T-helper 2 cell (primary cell): Measurements from ENCODE around the gene ABLIM3.

Source experiments
- DNase-seq, 5 experiments: peaks; one replicate each; pipeline versions ENCODE4 v3.0.0 to v3.0.0-alpha.2; 2012 to 2022
- total RNA-seq, 2 donors: gene quantifications; one replicate each; lab custom pipeline; 2026; lab: John Stamatoyannopoulos, UW

ABLIM3 gene
- total RNA-seq, result 0 to 0.40 reads per million in 2 donors

DNA sequence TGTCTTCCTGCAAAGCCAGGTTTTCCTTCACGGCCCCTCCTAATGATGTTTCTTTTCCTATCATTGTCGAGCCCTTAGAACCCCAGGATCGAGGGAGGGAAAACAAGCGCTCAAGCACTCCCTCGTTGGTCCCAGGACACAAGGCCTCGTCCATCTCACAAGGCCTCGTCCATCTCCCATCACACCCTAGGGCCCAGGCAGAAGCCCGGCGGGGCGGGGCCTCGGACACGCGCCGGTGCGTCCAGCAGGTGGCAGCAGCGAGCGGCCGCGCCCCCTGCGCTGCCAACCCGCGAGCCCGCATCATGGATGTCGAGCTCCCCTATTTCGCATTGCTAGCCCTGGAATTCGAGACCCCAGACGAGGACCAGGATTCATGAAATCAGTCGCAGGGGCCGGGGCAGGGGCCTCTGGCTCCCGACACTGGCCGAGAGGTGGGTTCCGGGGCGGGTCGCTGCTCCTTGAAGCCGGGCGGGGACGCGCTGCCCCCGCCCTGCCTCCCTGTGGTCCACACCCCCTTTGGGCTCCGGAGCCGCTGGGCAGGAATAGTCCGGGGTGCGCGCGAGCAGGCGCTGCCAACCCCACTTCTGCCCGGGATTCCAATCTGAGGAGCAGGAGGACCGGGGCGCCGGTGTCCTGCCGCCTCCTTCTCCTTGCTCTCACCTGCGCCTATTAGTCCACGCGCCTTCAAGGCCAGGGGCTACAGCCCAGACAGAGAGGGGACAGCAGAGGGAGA, at the start of gene ABLIM3:
Gene ABLIM3, plus strand, starts transcription at position 270 of the 733 bp plus-strand sequence. CDS start 603 bp downstream, outside the sequence.
- DNase-seq, result peak; percentile 51 to 64 (median 54)

DNA sequence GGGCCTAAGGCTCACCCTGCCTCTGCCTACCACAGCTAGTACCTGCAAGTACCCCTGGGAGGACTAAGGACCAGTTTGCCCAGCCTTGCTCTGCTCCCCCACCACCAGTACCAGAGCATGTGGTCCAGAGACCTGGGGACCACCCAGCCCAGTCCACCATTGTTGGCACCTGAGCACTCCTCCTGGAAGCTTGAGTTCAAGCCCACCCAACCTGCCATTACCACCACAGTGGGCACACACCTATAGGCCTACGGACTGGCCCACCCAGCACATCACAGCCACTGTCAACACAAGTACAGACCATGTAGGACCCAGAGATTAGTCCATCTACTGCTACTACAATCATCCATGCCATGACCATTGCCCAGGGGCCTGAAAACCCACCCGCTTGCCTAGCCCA, 47.7 kb upstream of the ABLIM3 start:
- no peak for DNase-seq

DNA sequence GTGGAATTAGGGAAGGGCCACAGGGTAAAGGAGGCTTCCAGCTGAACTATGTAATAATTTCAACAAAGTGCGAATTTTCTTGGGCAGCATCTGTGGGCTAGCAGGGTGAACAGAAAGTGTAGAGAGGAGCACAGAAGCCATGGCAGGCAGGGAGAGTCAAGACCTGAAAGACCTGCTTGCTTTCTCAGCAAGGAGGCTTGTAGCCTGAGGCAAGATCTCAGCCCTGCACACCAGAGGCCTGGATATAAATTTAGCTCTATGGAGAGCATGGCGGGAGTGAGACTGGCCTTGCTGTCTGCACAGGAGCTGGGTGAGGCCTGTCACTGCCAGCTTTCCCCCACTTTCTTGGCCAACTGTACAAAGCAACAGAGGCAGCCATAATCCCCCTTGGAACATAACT, 46.3 kb upstream of the ABLIM3 start:
- DNase-seq, result no peak

DNA sequence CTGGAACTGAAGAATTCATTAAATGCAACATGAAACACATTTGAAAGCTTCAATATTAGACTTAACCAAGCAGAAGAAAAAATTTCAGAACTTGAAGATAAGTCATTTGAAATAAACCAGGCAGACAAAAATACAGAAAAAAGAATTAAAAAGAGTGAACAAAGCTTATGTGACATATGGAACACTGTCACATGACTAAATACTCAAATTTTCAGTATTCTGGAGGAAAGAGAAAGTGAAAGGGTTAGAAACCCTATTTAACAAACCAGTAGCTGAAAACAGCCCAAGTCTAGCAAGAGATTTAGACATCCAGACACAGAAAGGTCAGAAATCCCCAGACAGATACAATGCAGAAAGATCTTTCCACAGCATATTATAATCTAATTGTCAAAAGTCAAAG, 41.4 kb upstream of the ABLIM3 start:
- DNase-seq, result no peak

DNA sequence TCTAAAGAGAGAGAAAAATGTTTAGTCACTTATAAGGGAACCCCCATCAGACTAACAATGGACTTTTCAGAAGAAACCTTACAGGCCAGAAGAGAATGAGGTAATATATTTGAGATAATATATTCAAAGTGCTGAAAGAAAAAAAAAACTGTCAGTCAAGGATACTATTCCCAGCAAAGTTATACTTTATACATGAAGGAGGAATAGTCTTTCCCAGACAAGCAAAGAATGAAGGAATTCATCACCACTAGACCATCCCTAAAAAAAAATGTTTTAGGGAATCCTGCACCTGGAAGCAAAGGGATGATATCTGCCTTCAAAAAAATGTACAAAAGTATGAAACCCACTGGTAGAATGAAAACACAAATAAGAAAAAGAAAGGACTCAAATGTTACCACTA, 41.0 kb upstream of the ABLIM3 start:
- no peak for DNase-seq

DNA sequence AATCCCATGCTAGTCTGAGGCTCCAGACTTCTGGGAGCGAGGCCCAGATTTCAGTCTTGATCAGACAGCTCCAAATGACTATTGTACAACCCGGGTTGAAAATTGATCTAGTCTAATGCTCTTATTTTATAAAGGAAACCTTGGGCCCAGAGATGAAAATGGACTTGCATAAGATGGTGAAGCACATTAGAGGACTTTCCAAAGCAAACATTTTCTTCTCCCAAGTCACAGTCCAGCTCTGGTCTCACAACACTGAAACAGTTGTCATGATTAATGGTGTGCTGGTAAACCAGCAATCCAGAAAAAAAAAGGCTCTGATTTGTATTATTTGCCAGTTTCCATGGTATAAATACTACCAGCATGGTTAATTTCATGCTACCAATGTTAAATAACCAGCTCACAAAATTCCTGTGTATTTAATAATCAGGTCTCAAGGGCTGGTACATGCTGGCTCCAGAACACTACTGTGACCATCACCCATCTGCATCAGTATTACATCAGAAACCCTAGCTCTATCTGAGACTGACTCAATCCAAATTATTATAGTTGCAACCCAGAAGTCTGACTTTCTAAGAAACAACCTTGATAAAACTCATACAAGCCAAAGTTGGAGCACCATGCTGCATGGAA, 32.5 kb upstream of the ABLIM3 start:
- no peak for DNase-seq

DNA sequence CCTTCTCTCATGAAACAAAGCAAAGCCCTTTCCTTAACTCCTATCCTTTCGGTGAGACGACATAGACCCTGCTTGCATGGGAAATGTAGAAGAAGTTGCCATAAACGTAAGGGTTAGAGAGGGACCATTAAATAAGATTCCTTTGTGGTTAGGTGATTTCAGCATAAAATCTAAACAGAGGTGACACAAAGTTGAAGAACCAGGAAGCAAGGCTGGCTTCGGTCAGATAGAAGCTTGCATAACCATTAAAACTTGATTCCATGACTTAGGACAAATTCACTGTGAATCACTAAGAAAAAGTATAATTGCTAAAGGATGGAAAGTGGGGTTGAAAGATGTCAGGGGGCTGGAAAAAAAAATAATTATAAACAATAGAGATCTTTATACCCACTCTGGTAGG, 30.9 kb upstream of the ABLIM3 start:
- no peak for DNase-seq

DNA sequence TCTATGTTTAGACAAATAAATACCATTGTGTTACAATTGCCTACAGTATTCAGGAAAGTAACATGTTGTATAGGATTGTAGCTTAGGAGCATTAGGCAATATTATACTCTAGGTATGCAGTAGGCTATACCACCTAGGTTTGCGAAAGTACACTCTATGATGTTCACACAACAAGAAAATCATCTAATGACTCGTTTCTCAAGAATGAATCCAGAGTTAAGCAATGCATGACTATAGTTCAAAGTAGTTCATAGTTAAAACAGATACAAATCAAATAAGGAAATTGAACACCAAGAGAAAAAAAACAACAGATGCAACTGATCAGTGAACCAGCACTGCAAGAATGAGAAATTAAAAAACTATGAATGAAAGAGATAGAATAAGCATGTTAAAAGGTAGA, 27.6 kb upstream of the ABLIM3 start:
- no peak for DNase-seq

DNA sequence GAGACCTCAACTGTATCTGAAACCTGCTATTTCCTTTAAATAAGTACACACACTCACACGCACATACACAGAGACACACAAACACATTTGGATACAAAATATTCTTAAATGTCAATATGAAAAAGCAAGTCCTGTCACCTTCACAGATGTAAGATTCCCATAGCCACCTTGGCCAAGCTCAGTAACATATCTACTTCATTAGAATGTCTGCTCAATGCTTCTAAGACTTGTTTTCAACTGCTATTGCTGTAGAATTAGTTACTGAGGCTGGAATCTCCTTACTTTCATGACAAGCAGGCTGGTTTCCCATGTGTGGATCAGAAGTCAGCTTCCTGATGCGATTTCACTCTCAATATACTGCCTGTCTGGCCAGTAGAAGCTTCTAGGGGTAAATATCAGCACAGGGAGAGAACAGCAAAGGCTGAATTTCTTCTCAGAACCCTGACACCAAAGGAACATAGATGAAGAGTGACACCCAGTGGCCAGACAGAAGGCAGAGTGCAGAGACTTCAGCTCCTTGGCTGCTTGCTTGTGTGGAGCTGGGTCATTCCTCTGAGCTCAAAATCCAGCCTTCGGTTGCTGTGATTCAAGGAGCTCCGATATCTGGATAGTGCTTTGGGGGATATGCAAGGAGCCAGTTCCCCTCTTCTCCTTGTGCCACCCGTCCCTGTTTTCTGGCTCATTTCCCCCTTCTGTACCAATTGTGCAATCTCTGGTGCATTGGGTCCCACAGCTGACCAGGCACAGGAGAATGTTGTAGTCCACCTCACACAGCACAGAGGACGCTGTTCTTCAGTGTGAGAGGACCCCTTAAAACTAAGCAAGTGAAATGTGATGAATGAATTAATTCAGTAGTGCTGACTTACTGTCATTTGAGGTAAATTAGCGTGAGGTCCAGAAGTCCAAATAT, 26.6 kb upstream of the ABLIM3 start:
- peak in 3 of 5 experiments; percentile 10 to 50 (median 22) for DNase-seq

DNA sequence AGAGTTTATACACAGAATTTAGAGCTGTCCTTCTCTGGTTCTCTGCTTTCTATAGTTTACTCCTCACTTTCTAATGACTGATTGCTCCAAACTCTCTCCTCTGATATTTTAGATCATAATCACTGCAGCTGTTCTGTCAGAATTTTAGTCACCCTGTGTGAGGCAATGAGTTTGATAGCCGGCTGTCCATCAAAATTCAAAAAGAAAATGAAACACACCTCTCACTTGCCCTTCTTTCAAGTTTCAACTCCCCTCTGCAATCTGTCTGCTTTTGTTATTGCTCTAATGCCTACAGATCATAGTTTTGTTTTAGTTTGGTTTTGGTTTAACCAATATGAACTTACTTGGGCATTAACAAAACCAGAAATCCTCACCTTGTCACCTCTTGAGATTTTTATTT, 23.3 kb upstream of the ABLIM3 start:
- peak in 1 of 5 experiments; percentile 44 for DNase-seq

DNA sequence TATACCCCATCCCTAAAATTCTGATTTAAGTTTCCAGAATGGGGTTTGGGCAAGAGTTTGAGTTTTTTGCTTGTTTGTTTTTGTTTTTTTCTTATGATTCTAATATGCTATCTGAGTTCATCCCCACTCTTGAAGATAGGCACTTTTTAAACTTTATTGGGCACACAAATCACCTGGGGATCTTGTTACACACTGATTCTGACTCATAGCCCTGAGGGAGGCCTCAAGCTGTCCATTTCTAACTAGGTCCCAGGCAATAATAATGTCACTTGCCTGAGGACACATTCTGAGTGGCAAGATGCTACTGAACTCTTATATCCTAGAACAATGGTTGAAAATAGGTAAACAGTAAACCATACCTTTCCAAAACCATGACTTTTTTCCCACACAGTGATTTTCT, 22.8 kb upstream of the ABLIM3 start:
- no peak for DNase-seq

DNA sequence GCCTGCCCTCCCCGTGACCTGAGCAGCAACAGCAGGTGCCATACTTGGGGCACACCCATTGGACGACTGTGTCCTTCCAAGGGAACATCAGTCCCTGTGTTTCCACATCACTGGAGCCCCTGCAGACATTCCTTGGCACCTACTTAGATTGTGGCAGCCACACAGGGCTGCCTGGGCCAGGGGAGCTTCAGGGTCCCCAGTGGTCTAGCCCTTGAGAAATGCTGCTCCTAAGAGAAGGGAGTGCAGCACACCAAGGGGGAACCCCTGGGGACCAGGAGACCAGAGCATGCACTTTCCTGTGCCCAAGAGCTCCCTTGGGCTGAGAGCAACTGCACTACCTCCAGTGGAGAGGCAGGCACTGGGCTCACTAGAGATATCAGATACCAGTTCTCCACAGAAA, 20.1 kb upstream of the ABLIM3 start:
- DNase-seq, result no peak

DNA sequence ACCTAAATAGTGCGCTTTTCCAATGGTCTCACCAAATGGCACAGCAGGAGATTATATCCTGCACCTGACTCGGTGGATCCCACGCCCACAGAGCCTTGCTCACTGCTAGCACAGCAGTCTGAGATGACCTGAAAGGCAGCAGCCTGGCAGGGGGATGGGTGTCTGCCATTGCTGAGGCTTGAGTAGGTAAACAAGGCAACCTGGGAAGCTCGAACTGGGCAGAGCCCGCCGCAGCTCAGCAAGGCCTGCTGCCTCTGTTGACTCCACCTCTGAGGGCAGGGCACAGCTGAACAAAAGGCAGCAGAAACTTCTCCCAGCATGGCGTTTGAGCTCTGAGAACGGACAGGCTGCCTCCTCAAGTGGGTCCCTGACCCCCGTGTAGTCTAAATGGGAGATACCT, 18.1 kb upstream of the ABLIM3 start:
- DNase-seq, result no peak

DNA sequence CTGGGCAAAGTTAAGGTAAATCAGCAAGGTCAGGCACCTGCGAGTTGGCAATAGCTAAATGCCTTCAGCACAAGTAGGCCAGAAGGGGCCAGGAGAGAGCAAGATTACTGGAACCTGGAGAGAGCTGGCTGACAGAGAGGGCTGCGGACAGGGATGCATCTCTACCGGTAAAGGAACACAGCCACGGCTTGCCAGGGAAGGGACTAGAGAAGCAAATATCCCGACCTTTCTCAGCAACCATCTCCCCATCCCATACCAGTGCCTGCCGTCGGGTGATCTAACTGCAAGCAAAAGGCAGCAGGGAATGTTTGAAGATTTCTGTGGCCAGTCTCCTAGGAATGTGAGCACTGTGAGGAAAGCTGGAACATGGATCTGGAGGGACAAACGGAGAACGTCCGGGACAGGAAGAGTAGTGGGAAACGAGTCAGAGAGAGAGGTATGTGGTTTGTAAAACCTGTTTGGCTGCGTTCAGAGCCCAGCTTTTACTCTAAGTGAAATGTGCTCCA, 15.9 kb upstream of the ABLIM3 start:
- no peak for DNase-seq

DNA sequence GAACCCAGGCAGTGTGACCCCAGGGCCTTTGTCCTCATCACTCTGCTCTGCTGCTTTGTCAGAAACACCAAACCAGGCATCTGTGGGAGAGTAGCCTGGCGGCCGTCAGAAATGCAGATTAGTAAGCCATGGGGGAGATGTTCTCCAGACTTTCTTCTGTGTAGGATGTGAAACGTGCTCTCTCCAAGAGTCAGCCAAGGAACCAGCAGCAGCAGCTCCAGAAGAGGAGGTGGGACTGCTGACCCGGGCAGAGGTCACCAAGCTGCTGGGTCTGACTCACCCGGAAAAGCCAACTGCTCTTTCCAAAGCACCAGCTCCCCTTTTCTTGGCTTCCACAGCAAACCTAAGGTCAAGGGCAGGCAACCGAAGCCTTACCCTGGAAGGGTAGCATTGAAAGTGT, 14.4 kb upstream of the ABLIM3 start:
- DNase-seq, result no peak

DNA sequence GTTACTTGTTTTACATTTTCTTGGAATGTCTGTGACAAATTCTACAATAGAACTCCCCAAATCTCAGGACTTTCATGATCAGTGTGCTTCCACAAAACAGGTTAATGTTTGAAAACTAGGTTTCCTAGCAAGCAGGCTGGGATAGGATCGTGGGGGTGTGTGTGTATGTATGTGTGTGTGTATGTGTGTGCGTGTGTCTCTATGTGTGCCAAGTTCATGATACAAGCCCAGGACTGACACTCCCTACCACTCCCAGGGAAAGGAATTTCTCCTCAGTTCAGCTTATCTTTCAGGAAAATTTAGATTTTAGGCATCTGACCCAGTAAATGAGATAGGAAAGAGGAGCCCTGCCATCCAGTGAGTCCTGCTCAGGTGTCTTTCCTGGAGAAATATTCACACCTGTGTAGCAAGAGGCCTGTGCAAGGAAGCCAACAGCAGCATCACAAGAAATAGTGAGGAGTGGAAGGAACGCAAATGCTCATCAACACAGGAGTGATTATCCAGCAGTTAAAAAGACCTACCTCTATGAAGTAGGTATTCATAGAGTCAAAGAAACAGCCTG, 13.8 kb upstream of the ABLIM3 start:
- no peak for DNase-seq

DNA sequence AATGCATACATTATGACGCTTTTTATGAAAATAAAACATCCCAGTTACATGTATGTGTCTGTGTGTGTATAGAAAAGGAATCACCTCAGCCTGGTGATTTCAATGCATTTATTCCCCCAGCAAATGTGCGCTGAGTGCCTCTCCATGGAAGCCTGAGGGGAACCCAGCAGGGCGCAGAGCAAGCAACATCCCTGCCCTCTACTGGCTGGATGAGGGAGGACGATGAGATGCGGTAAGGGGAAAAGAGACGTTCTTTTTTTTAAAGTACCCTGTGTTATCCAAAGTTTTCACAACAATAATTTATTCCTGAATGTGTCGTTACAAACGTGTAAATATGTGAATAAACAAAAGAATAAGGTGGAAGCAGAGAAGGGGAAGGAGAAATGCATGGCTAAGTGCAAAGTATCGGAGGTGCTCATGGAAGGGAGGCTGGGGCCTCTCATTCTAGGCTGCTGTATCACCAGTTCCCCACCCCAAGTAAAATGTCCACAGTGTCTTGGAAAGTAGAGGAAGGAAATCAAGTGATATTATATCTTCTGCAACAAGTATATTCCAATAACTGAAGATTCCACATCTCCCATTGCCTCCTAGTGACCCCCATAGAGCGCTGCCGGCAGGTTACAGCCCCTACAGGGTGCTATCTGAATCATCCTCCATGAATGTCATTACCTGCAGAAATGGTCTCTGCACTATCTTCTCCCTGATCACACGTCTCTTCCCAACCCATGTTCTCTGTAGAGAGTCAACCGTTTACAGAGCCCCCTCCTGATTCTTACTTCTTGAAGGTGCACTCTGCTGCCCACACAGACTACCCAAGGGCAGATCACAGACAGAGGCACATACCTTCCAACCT, 13.0 kb upstream of the ABLIM3 start:
- no peak for DNase-seq

DNA sequence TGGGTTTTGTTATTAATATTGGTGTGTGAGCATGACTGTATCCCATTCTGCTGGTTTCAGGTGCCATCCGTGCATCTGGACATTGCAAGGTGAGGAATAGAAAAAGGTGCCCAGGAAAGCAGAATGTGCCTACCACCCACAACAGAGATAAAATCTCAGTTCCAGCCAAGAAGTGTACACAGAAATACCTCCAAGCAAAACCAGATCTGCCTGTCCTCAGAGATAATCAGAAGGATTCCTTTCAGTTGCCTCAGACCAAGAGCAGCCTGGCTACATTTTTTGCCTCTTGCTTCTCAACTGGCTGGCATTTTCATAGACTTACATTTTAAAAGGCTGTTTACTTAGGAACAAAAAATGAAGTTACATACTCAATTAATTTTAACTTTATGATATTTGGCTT, 12.1 kb upstream of the ABLIM3 start:
- no peak for DNase-seq

DNA sequence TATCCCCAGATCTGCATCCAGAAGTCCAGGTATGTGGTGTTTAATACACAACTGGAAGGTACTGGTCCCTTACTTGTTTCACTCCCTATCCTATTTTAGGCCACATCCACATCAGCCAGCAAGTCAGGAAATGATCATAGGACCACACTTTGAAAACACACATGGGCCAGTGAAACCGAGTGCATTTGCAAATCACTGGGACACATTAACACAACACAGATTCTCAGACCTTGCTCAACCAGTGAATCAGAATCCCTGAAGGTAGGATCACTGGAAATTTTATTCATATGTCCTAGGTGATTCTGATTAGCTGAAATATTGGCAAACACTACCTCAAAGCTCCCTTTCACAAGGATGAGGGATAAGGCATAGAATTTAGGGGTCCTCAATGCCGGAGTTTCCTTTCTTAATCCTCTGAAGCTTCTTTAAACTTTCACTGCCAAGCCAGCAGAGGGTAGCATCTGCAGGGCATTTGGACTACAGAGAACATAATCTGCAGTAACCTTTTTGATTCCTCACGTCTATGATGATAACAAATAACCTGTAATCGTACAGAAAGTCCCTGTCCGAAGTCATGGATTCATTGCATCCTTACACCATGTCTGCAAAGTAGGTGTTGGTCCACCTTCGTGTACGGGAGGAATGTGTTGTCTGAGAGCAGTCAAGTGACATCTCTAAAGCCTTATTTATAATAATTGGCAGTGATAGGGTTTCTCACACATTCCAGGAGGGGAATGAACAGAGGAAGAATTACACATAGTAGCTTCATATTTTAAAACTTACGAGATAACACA, 11.0 kb upstream of the ABLIM3 start:
- DNase-seq, result no peak

DNA sequence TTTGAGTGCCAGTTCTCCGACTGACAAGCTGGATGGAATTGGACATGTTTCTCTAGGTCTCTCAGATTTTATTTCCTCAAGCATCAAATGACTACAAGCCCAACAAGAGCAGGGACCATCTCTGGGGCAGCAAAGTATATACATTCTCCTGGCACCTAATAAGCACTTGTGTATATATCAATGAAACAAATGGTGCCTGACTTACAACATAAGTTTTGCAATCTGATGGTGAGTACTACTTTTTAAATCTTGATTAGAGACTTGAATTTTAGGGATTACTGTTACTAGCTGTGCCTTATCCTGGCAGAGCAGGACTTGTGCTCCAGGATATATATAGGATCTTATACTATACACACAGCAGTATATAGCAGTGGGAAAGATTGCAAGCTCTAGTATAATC, 8.8 kb upstream of the ABLIM3 start:
- no peak for DNase-seq
